Liver (tissue), 9 donors: ENCODE measurements around the gene RHOU. TPM values are rescaled to one million over a fixed set of nuclear protein-coding genes. Genes with fewer than 3 reads are reported as not detected.

Experiments used
- DNase-seq: peaks from one replicate; pipeline ENCODE4 v3.0.0-alpha.2; 2017; ENCODE audit warnings: low spot score
- H3K27ac ChIP-seq, 2 donors: one replicate each; pipeline ENCODE4 v1.7.0; 2013; ENCODE audit warnings: inconsistent platforms in 2 of 2, low read length in 2 of 2, control low read depth in 1 of 2, low read depth in 1 of 2, mild to moderate bottlenecking in 1 of 2
- H3K27me3 ChIP-seq, 4 donors: one replicate each; pipeline versions ENCODE4 v1.6.1 to v1.7.0; 2013; ENCODE audit warnings: low read length in 3 of 4, inconsistent platforms in 1 of 4, mild to moderate bottlenecking in 1 of 4, moderate library complexity in 1 of 4; ENCODE audit not compliant: control insufficient read depth in 4 of 4, insufficient read depth in 4 of 4
- H3K36me3 ChIP-seq, 4 donors: one replicate each; pipeline versions ENCODE4 v1.6.1 to v1.7.0; 2013; ENCODE audit warnings: low read length in 3 of 4, mild to moderate bottlenecking in 3 of 4, low read depth in 1 of 4, moderate library complexity in 1 of 4; ENCODE audit not compliant: control insufficient read depth in 4 of 4, insufficient read depth in 3 of 4
- H3K4me1 ChIP-seq, 4 donors: one replicate each; pipeline versions ENCODE4 v1.6.1 to v1.7.0; 2013; ENCODE audit warnings: low read length in 3 of 4, mild to moderate bottlenecking in 3 of 4, moderate library complexity in 1 of 4; ENCODE audit not compliant: control insufficient read depth in 4 of 4, insufficient read depth in 4 of 4
- H3K4me3 ChIP-seq, 3 donors: one replicate each; pipeline versions ENCODE4 v1.6.1 to v1.7.0; 2013; ENCODE audit warnings: low read length in 3 of 3, control low read depth in 1 of 3, low read depth in 1 of 3, mild to moderate bottlenecking in 1 of 3
- H3K9ac ChIP-seq, 2 donors: one replicate each; pipeline ENCODE4 v1.7.0; 2013; ENCODE audit warnings: low read length in 2 of 2, mild to moderate bottlenecking in 2 of 2, moderate library complexity in 2 of 2, control low read depth in 1 of 2, low read depth in 1 of 2
- H3K9me3 ChIP-seq, 4 donors: one replicate each; pipeline versions ENCODE4 v1.6.1 to v1.7.0; 2013; ENCODE audit warnings: low read length in 3 of 4; ENCODE audit not compliant: control insufficient read depth in 4 of 4
- ATF3 ChIP-seq: IDR thresholded peaks from 2 replicates; pipeline ENCODE4 v1.6.1; 2016; ENCODE audit warnings: antibody characterized with exemption
- CTCF ChIP-seq: fragments of 150-350 bp; IDR thresholded peaks from 2 replicates; pipeline ENCODE4 v1.5.1; 2017; ENCODE audit warnings: improper control_type of control experiment, low read depth, low read length; ENCODE audit not compliant: missing input control
- EGR1 ChIP-seq, 2 donors: IDR thresholded peaks; 2 replicates each; pipeline ENCODE4 v1.6.1; 2016 to 2018; ENCODE audit warnings: antibody characterized with exemption in 2 of 2, low read depth in 2 of 2
- FOXA1 ChIP-seq: IDR thresholded peaks from 2 replicates; pipeline ENCODE4 v1.6.1; 2016; ENCODE audit warnings: antibody characterized with exemption
- FOXA2 ChIP-seq: IDR thresholded peaks from 2 replicates; pipeline ENCODE4 v1.6.1; 2016; ENCODE audit warnings: antibody characterized with exemption
- GABPA ChIP-seq, 2 donors: IDR thresholded peaks in 1 of 2; conservative IDR thresholded peaks in 1 of 2; 2 replicates each; pipeline ENCODE4 v1.6.1; 2016; ENCODE audit warnings: antibody characterized with exemption in 2 of 2, mild to moderate bottlenecking in 1 of 2, moderate library complexity in 1 of 2
- HNF4A ChIP-seq, 2 donors: conservative IDR thresholded peaks; 2 replicates each; pipeline ENCODE4 v1.6.1; 2016; ENCODE audit warnings: antibody characterized with exemption in 2 of 2, mild to moderate bottlenecking in 2 of 2
- HNF4G ChIP-seq: IDR thresholded peaks from 2 replicates; pipeline ENCODE4 v1.6.1; 2016; ENCODE audit warnings: antibody characterized with exemption
- JUND ChIP-seq, 2 donors: IDR thresholded peaks; 2 replicates each; pipeline ENCODE4 v1.6.1; 2016; ENCODE audit warnings: antibody characterized with exemption in 2 of 2
- MAX ChIP-seq: IDR thresholded peaks from 2 replicates; pipeline ENCODE4 v1.6.1; 2016; ENCODE audit warnings: antibody characterized with exemption
- NR2F2 ChIP-seq: IDR thresholded peaks from 2 replicates; pipeline ENCODE4 v1.6.1; 2016; ENCODE audit warnings: antibody characterized with exemption
- RAD21 ChIP-seq, 2 donors: IDR thresholded peaks; 2 replicates each; pipeline ENCODE4 v1.6.1; 2016; ENCODE audit warnings: antibody characterized with exemption in 2 of 2, mild to moderate bottlenecking in 2 of 2
- REST ChIP-seq: IDR thresholded peaks from 2 replicates; pipeline ENCODE4 v1.6.1; 2016; ENCODE audit warnings: antibody characterized with exemption, mild to moderate bottlenecking
- RXRA ChIP-seq, 2 donors: IDR thresholded peaks; 2 replicates each; pipeline ENCODE4 v1.6.1; 2017 to 2018; ENCODE audit warnings: antibody characterized with exemption in 2 of 2, mild to moderate bottlenecking in 1 of 2
- SP1 ChIP-seq: IDR thresholded peaks from 2 replicates; pipeline ENCODE4 v1.6.1; 2018; ENCODE audit warnings: antibody characterized with exemption, mild to moderate bottlenecking
- TAF1 ChIP-seq: conservative IDR thresholded peaks from 2 replicates; pipeline ENCODE4 v1.6.1; 2016; ENCODE audit warnings: antibody characterized with exemption, mild to moderate bottlenecking
- YY1 ChIP-seq: IDR thresholded peaks from 2 replicates; pipeline ENCODE4 v1.6.1; 2016; ENCODE audit warnings: antibody characterized with exemption, mild to moderate bottlenecking
- ZBTB33 ChIP-seq: IDR thresholded peaks from 2 replicates; pipeline ENCODE4 v1.6.1; 2016; ENCODE audit warnings: antibody characterized with exemption
- WGBS: extraction: QIAGEN DNeasy Blood & Tissue Kit; methylation state at CpG from one replicate; pipeline ENCODE4 v1.1.7; 2013; 5-methylcytosine and 5-hydroxymethylcytosine counted together
- polyA plus RNA-seq, 2 donors: library from polyadenylated mRNA; stranded (reverse) in 1 of 2; unstranded in 1 of 2; fragments of 200-250 nt in 1 of 2; fragments of >200 nt in 1 of 2; fragmentation: Nextera tagmentation in 1 of 2; extraction: Ambion mirVana in 1 of 2; gene quantifications; one replicate each; pipeline versions ENCODE4 v1.2.1 to v1.2.3, GENCODE V29; 2013 to 2015
- total RNA-seq, 2 donors: library from RNA; depleted of rRNA; stranded (reverse); fragments of >200 nt; gene quantifications; one replicate each; pipeline ENCODE4 v1.2.3, GENCODE V29; 2014
- donor health status: healthy.
- donor health status: healthy.
- donor health status: healthy.
- donor health status: healthy.
- donor health status: healthy.

RHOU gene
- total and polyA plus RNA-seq, 4 donors, result 6.4 to 12.0 (median 11.6) TPM

GRCh38 chr1:228743405-228743804 is 8.1 kb downstream of the RHOU start:
- Histone ChIP-seq H3K27ac (no peak overlapping the region), H3K4me3 (no peak overlapping the region), H3K9ac (no peak overlapping the region), H3K4me1 (peaks cover 10 to 37% (median 27%) of the 10 kb centered on the region in 4 donors), H3K9me3 (no peaks in the 10 kb centered on the region), H3K27me3 (no peaks in the 10 kb centered on the region), H3K36me3 (peaks cover 1 to 29% (median 24%) of the 10 kb centered on the region in 4 donors)
- WGBS, result 94% methylated on average over 13 of the region's 13 CpGs
- no peak for DNase-seq
- TF ChIP-seq HNF4G (no peak), FOXA1 (no peak), GABPA (IDR thresholded peaks at IDR 0.05 in 1 of 2, conservative IDR thresholded peaks at IDR 0.05 in 1 of 2) (no peak), TAF1 (no peak), FOXA2 (no peak), YY1 (no peak), HNF4A (conservative IDR thresholded peaks at IDR 0.05) (no peak), REST (no peak), JUND (IDR thresholded peaks at IDR 0.05) (no peak), MAX (no peak), ZBTB33 (no peak), EGR1 (IDR thresholded peaks at IDR 0.05; ENCODE audit: low read depth in 2 of 2) (no peak), RXRA (IDR thresholded peaks at IDR 0.05) (no peak), RAD21 (IDR thresholded peaks at IDR 0.05) (no peak), ATF3 (no peak), CTCF (no peak), NR2F2 (no peak), SP1 (no peak)
